HG02763 (cell line): Measurements from ENCODE around the gene MLH3.

Experiments
- ATAC-seq: cut with Tn5 transposase; IDR thresholded peaks from one replicate; pipeline ENCODE4 v1.9.1; 2021; ENCODE audit warnings: mild to moderate bottlenecking, moderate library complexity; ENCODE audit not compliant: unreplicated experiment

The MLH3 gene

GRCh38 chr14:74973905-74974363 lies 77.3 kb downstream of the MLH3 start:
- ATAC-seq, result no peak

GRCh38 chr14:74973003-74973653 lies 78.1 kb downstream of the MLH3 start:
- no peak for ATAC-seq

- ATAC-seq, result no peak
Observed at GRCh38 chr14:74968811-74969210, 82.5 kb downstream of the MLH3 start.

- ATAC-seq, result no peak
Observed at GRCh38 chr14:74965486-74966153, 85.6 kb downstream of the MLH3 start.

GRCh38 chr14:74964787-74965485 lies 86.3 kb downstream of the MLH3 start:
- no peak for ATAC-seq
